HG02884 (cell line): ENCODE measurements around the gene METRN.
"Not testable (repeated sequence)": the region's sequence is repeated elsewhere in the genome, so short reads cannot be mapped to it uniquely, and the experiment has no call there.

Experiments used
- ATAC-seq: cut with Tn5 transposase; IDR thresholded peaks from one replicate; pipeline ENCODE4 v1.9.1; 2021; ENCODE audit warnings: mild to moderate bottlenecking, moderate library complexity; ENCODE audit not compliant: unreplicated experiment

Gene METRN

GRCh38 chr16:691242-691641 lies 23.7 kb upstream of the METRN start:
- ATAC-seq = not testable (repeated sequence)

GRCh38 chr16:692356-693108 lies 22.4 kb upstream of the METRN start:
- no peak for ATAC-seq

GRCh38 chr16:693364-693763 lies 21.6 kb upstream of the METRN start:
- ATAC-seq = no peak

GRCh38 chr16:693766-694165 lies 21.2 kb upstream of the METRN start:
- no peak for ATAC-seq

GRCh38 chr16:694187-694862 lies 20.6 kb upstream of the METRN start:
- no peak for ATAC-seq

GRCh38 chr16:694863-695354 lies 20.0 kb upstream of the METRN start:
- ATAC-seq = no peak

GRCh38 chr16:695355-696089 lies 19.4 kb upstream of the METRN start:
- no peak for ATAC-seq

GRCh38 chr16:698911-699671 lies 15.8 kb upstream of the METRN start:
- no peak for ATAC-seq

GRCh38 chr16:700684-701584 lies 14.0 kb upstream of the METRN start:
- no peak for ATAC-seq

GRCh38 chr16:702341-702740 lies 12.6 kb upstream of the METRN start:
- no peak for ATAC-seq

GRCh38 chr16:703406-703805 lies 11.5 kb upstream of the METRN start:
- ATAC-seq = no peak

GRCh38 chr16:704047-704446 lies 10.9 kb upstream of the METRN start:
- ATAC-seq = no peak

GRCh38 chr16:704552-705380 lies 10.2 kb upstream of the METRN start:
- ATAC-seq = no peak

GRCh38 chr16:705431-706188 lies 9.3 kb upstream of the METRN start, which contains the start of gene FBXL16:
FBXL16 (minus strand) TSS chr16:705801; CDS start chr16:697405, 8,396 bp downstream.
- no peak for ATAC-seq

GRCh38 chr16:706189-707061 lies 8.5 kb upstream of the METRN start:
- no peak for ATAC-seq

GRCh38 chr16:707062-707538 lies 7.8 kb upstream of the METRN start:
- ATAC-seq = no peak

GRCh38 chr16:708019-708418 lies 6.9 kb upstream of the METRN start:
- ATAC-seq = no peak
